GM21717 (cell line): Measurements from ENCODE around the gene RXFP4.
A peak's percentile ranks its signal among the peaks of the same experiment; 100 is the strongest.
"Not testable (repeated sequence)": the region's sequence is repeated elsewhere in the genome, so short reads cannot be mapped to it uniquely, and the experiment has no call there.

Experiments
- ATAC-seq: cut with Tn5 transposase; IDR thresholded peaks from one replicate; pipeline ENCODE4 v1.9.1; 2021; ENCODE audit warnings: mild to moderate bottlenecking, moderate library complexity; ENCODE audit not compliant: unreplicated experiment

Gene RXFP4

GRCh38 chr1:155940993-155941844 is at the start of gene RXFP4:
RXFP4 (plus strand) TSS chr1:155941638; CDS start chr1:155941710, 72 bp downstream.
- no peak for ATAC-seq

- no peak for ATAC-seq
These were observed 48.6 kb upstream of the RXFP4 start for GRCh38 chr1:155892796-155893195.

- no peak for ATAC-seq
These were observed 47.9 kb upstream of the RXFP4 start for GRCh38 chr1:155893389-155894142.

GRCh38 chr1:155895617-155896016 is 45.8 kb upstream of the RXFP4 start:
- ATAC-seq = not testable (repeated sequence)

- not testable (repeated sequence) for ATAC-seq
These were observed 45.0 kb upstream of the RXFP4 start for GRCh38 chr1:155896476-155896875.

GRCh38 chr1:155897746-155898145 is 43.7 kb upstream of the RXFP4 start:
- ATAC-seq = no peak

- no peak for ATAC-seq
These were observed 42.5 kb upstream of the RXFP4 start for GRCh38 chr1:155898888-155899287.

- no peak for ATAC-seq
These were observed 41.8 kb upstream of the RXFP4 start for GRCh38 chr1:155899683-155900082.

GRCh38 chr1:155900161-155900560 is 41.3 kb upstream of the RXFP4 start:
- no peak for ATAC-seq

GRCh38 chr1:155904261-155904660 is 37.2 kb upstream of the RXFP4 start:
- ATAC-seq = no peak

GRCh38 chr1:155909894-155910293 is 31.5 kb upstream of the RXFP4 start:
- no peak for ATAC-seq

- ATAC-seq = no peak
These were observed 30.8 kb upstream of the RXFP4 start for GRCh38 chr1:155910621-155911121.

- ATAC-seq = peak; percentile 60
These were observed 30.0 kb upstream of the RXFP4 start, which contains the start of gene RIT1 for GRCh38 chr1:155911156-155912055. RIT1 (minus strand) TSS chr1:155911349; CDS start chr1:155910761, 588 bp downstream.

- no peak for ATAC-seq
These were observed 29.3 kb upstream of the RXFP4 start for GRCh38 chr1:155912056-155912536.

- no peak for ATAC-seq
These were observed 27.3 kb upstream of the RXFP4 start for GRCh38 chr1:155913969-155914757.

- ATAC-seq = no peak
These were observed 22.8 kb upstream of the RXFP4 start for GRCh38 chr1:155918660-155919059.

- ATAC-seq = no peak
These were observed 21.6 kb upstream of the RXFP4 start for GRCh38 chr1:155919801-155920200.

- ATAC-seq = no peak
These were observed 20.7 kb upstream of the RXFP4 start for GRCh38 chr1:155920717-155921116.

- ATAC-seq = no peak
These were observed 15.9 kb upstream of the RXFP4 start for GRCh38 chr1:155925506-155925905.

- ATAC-seq = no peak
These were observed 12.4 kb upstream of the RXFP4 start for GRCh38 chr1:155929057-155929456.
